HG02885 (cell line): ENCODE data around the gene BRD4.
"Not testable (repeated sequence)": the region's sequence is repeated elsewhere in the genome, so short reads cannot be mapped to it uniquely, and the experiment has no call there.

Source experiments
- ATAC-seq: cut with Tn5 transposase; IDR thresholded peaks from one replicate; pipeline ENCODE4 v1.9.1; 2021; ENCODE audit warnings: mild to moderate bottlenecking; ENCODE audit not compliant: unreplicated experiment, poor library complexity

Gene BRD4

DNA sequence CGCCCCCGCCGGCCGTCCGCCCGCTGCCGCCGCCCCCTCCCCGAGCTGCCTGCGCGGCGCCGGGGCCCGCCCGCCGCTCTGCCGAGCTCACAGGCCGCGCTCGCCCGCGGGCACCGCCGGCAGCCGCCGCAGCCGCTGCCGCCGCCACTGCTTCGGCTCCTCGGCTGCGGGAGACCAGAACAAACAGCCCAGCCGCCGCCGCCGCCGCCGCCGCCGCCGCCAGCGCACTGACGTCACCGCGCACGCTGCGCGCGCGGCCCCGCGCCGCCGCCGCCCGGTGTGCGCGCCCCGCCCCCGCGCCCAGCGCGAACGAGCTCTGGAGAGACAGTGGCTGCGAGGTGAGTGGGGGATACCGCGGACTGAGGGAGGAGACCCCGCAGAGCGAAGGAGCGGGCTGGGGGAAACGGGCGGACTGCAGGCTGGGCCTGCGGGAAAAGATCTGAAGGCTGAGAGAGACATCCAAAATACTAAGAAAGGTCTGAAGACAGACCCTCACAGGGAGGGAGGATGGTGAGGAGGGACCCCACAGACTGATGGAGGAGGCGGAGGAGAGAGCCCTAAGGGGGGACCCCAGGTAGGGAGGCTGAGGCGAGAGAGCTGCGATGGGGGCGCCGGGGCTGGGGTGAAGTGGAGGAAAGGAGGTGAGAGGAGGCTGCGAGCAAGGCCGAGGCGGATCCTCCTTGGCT lies at the start of gene BRD4:
Gene BRD4, minus strand, starts transcription at position 229 of the 686 bp plus-strand sequence. CDS start 59,440 bp downstream, outside the sequence.
- peak; percentile 59 for ATAC-seq

DNA sequence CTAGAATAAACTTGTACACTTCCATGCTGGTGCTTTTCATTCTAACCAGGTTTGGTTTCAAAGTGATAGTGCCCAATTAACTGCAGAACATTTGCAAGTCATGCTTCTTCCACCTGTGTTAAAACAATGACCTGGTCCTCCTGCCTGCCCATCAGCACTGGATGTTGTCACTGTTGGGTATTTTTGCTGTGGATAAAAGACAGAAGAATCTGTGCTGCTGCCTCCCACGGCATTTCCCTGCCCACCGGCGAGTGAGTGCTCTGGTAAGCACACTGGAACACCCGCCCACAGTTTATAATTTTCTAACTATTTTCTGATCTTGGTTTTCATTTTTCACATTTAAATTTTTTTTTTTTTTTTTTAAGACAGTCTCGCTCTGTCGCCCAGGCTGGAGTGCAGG lies 49.5 kb upstream of the BRD4 start:
- ATAC-seq = no peak

DNA sequence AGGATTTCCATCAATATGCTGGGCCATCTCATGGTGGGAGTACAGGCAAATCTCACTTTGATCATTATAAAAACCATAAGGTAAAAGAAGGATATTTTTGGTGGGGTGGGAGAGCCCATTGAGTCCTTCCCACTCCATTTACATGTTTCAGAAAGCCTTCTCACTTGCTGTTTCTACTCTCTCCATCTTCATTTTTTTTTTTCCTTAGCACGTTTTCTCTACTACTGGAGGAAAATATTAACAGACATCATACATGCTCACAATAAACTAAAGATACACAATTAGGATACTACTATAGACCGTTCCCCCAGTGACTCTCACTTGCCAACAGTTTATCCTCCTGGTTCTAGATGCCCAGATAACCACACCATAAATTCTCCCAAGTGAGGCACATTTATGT lies 49.1 kb upstream of the BRD4 start:
- ATAC-seq = no peak

DNA sequence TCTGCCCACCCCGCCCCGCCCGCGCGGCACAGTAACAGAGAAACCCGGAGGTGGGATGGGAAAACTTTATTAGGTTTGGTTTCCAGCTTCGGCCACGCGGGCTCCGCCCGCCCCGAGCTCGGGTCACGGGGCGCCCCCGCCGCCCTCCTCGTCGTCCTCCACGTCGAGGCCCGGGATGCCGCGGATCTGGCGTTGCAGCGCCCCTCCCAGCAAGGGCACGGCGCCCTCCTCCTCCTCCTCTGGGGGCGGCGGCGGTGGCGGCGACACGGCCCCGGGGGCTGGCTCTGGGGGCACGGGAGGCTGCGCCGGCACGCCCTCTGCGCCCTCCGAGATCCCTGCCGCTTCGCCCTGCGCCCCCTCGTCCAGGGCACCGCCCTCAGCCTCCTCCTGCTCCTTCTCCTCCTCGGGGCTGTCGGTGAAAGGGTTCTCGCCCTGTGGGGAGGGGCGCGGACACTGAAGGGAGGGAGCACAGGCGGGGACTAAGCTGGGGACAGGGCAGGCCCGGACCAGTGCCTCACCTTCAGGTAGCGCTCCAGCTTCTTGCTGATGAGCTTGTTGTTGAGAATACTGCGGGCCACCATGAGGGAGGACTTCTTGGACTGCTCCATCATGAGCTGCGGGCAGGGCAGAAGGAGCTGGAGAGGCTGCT lies 47.8 kb upstream of the BRD4 start:
- ATAC-seq = peak; percentile 17

DNA sequence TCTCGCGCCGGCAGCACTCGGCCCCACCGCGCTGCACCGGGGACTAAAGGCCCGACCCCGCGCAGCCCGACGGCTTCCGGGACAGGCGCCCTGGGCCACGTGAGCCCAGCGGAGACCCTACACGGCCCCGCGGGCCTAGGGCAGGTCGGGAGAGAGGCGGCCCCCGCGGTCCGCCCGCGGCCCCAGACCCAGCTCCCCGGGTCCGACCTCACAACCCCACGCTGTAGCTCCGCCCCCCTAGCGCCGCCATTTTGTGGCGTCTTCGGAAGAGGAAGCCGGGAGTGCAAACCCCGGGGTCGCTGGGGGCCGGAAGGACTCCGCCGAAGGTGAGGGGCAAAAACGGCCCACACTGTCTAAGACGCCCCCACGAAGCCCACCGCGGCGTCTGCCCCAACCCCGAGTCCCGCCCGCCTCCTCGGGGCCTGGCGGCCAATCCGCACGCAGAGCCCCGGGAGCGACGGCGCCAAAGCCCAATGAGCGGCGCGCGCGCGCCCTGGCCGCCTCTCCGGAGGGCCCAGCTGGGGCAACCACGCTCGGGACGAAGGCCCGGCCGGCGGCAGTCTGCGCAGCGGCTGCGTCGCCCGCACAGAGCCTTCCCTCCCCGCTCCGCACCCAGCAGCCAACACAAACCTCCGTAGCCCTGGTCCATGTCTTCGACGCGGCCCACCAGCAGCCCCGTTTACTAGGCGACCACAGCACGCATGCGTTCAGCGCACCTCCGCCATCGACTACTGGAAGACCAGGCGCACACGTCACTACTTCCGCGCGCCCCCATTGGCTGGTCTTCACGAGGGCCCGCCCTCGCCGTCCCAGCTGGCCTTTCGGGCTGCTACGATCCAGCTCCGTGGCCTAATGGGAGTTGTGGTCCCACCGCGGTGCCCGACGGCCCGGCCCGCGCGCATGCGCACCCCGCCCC lies 47.0 kb upstream of the BRD4 start, which contains the start of gene AKAP8:
Gene AKAP8, minus strand, starts transcription at position 705 of the 916 bp plus-strand sequence. Its CDS starts 56 bp downstream, at position 649.
- ATAC-seq = peak; percentile 85

DNA sequence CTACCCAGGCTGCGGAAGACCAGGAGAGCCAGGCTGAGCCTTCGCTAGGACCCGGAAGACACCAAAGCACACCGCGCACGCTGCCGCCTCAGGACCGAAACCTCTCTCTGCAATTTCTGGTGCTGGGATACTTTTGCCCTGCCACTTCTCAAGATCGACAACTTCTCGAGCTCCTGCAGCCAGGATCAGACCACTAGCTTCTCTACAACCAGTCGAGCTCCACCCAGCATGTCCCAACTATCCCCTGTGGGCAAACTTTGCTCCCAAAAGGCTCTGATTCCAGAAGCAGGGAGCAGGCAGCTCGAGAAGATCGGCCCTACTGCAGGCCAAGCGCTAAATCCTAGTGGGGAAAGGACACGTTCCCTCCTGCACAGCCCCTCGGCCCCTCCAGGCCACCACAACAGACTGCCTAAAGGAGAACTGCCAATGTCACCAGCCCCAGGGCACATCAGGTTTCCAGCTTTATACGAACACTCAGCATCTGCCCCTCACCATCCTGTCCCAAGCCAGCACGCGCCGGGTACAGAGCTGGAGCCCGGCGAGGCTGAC lies 46.3 kb upstream of the BRD4 start:
- ATAC-seq = no peak

DNA sequence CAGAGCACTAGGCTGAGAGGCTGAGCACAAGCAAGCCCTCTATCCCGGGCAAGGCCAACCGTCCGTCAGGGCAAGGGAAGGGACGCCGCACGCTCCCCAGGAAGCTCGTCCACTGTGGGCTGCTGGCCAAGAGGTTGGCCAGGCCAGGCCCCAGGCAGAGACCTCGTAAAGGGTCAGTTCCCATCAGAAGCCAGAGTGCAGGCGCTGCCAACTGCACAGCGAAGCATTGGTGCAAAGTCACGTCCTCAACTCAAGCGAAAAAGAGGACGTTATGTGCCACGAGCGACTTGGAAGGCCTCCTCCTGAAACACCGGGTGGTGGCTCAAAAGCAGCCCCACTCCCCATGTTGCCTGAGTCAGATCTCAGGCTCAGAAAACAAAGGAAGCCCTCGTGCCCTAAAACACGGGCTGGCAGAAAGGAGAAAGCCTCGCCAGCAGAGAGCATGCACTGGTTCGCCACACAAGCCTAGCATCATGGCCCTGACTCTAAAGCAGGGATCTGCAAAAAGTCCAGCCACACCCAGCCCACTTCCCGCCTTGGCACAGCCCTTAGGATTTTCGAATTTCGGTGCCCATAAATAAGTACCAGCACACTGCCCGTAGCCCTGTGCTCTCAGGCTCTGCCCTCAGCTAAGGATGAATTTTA lies 42.6 kb upstream of the BRD4 start:
- ATAC-seq = no peak

DNA sequence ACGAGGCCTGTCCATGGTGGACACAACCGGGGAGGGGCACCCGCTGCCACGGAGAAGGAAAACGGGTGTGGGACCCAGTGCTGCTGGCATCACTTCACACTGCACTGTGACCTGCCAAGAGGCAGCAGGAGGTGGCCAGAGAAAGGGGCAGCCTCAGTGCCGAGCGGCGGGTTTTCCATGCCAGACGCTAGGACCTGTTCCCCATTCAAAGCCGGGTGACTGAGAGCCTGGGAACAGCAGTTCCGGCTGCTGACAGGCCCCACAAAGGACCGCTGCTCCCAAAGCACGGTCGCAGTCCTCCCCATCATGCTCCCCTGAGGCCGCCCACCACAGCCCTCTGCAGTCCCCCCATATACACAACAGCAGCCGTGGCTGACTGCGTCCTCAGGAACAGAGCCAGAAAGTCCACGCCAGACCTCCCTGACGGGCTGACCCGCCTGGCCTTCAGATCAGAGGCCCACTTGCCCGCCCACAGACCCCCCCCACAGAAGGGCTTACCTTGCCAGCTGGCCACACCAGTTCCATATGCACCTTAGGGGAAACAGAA lies 41.8 kb upstream of the BRD4 start:
- no peak for ATAC-seq

DNA sequence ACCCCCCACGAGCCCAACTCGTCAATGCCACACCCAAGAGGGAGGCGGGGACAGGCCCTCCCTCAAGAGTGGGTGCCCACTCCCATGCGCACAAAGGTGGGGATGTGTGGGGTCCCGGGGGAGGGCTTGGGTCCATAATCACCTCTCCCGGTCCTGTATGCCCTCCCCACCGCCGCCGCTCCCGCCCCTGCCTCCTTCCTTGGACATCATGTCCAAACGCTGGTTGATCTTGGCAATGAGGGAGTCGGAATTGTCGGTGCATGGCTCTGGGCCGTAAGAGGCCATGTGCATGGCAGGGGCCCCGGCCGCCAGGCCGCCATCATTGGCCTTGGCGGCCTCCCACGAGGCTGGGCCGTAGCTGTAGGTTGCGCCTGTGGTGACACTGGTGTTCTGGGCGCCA lies 41.3 kb upstream of the BRD4 start:
- ATAC-seq = no peak

DNA sequence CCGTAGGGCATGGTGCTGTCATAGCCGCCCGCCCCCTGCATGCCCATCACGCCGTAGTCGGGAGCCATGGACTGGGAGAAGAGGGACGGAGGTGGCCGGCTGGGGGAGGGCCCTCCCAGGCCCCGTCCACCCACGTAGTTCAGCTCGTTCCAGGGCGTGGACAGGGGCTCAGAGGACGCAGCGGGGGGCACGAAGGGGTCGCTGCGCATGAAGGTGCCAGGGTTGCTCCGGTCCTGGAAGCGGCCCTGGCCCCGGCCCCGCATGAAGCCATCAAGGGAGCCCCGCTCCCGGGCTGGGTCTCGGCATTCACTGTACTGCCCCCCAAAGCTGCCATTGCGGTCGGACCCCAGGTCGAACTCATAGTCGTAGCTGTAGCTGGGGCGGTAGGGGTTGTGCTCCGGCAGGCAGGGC lies 40.6 kb upstream of the BRD4 start:
- no peak for ATAC-seq

DNA sequence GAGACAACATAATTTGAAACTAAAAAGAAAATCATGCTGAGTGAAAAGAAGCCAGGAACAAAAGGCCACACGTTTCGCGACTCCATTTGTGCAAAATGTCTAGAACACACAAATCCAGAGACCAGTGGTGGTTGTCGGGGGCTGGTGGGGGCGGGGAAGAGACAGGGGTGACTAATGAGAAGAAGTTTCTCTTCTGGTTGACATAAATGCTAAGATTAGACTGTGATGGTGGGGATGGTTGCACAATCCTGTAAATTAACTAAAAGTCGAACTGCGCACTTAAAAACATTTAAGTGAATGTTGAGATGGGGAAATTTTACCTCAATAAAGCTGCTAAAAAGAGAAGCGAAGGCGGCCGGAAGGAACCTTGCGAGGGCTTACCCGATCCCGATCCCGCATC lies 40.1 kb upstream of the BRD4 start:
- no peak for ATAC-seq

DNA sequence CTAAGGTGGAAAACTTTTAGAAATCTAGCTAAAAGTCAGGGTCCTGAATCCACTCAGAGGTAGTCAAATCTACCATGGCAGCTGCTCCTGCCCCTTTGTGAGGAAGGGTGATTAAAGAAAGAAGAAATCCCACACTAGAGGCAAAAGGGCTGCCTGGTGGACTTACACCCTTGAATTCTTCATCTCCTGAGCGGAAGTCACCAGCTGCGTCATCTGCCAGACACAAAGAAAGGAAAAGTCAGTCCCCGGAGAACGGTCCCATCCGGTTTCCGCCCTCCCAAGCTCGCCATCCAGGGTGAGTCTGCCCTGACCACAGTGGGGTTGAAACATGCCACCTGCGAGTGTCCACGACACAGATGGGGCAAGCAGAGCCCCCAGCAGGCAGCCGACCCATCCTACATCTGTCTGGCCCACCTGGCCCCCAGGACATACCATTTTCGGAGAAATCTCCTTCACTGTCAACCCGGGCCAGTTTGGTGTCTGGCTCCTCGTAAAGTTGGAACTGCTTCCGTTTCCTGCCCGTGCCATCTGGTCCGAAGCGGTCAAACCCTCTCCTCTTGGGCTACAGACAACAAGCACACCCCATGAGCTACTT lies 39.5 kb upstream of the BRD4 start:
- no peak for ATAC-seq

DNA sequence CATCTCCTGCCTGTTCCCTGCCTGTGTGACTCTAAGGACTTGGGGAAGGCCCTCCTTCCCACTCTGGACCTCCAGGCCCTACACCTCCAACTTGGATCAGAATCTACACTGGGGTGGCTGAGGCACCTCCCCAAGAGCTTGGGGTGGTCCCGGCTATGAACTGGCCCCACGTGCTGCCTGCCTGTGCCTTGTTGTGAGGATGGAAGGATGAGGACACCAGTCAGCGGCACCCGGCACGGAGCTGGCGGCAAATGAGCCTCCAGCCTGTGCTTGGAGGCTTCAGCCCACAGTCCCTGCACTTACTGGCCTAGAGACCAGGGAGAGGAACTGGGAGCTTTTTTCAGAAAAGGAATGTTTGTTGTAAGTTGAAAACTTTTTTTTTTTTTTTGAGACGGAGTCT lies 38.8 kb upstream of the BRD4 start:
- ATAC-seq = no peak

DNA sequence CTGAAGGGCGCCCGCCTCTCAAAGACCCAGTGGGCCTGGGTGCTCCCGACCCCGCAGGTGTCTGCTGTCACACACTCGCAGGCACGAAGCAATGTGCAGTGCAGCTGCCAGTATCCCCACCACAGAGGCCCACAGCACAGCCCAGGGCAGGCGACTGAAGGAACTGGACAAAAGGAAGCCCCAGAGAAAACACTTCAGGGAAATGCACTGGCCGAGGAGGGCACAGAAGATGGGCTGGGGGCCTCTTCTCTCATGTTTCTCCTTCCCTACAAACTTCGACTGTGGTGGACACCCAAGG lies 37.2 kb upstream of the BRD4 start:
- no peak for ATAC-seq

DNA sequence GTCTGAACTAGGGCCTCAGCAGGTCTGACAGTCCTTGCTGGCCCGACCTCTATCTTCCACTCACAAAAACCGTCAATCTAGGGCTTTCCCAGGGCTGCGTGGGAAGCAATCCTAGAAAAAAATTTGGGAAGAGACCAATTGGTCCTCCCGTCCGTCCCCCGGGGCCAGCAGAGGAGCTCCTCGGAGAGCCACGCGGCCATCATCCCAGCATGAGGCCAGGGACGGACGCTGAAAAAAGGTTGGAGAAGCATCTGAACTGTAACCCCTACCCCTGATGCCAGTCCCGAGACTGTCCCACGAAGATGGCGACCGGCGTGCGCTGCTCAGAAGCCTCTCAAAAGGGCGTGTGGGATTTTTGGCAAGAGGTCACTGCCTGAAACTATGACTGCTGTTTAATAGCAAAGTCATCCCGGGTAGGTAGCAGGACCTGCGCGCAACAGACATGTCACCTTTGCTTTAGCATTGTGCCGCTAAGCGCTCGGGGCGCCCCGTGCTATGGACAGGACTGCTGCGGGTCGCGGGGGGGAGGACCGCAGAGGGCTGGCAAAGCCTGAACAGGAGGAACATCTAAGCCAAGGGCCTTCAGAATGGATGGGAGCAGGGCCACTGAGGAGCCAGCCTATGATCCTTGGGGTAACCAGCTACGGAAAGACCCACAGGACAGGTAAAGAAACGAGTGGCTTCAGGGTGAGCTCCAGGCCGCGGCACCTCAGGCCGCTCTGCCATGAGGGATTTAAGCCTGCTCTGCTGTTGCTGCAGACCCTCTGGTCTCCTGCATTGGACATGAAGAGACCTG lies 36.7 kb upstream of the BRD4 start:
- no peak for ATAC-seq

DNA sequence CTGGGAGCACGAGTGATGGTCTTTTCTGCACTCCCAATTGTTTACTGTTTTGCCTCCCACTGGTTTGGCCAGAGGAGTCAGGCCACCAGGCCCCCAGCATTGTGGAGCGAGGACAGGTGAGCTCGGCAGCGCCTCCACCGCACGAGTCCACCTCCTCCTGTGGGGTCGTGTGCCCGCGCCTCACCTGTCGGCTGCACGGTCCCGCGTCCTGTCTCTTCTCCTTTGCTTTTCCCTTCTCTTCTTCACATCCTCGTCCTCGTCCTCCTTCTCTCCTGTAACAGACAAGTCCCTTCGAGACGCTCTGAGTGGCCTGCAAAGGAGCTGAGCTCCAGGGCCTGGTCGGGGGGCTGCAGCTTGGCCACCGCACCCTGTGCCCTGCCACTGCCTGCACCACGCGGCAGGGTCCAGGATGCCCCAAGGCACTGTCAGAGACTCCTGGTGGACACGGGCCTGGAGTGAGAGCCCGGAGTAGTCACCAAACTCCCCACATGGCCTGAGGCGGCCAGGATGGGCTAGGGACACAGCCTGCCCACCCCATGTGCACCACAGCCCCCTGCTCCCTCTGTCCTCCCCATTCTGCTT lies 35.8 kb upstream of the BRD4 start:
- ATAC-seq = no peak

DNA sequence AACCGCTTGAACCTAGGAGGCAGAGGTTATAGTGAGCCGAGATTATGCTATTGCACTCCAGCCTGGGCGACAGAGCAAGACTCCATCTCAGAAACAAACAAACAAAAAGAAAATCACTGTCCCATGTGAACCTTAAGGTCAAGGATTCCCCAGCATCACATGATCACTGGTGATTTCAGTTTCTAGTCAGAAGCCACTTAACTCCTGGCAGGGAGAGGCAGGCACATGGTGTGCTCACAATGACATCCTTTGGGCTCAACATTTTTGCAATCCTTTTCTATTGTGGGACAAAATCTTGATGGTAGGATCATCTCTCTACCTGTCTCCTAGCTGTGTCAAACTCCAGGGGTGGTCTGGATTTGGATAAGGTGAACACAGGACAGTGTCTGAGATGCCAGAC lies 35.1 kb upstream of the BRD4 start:
- ATAC-seq = no peak

DNA sequence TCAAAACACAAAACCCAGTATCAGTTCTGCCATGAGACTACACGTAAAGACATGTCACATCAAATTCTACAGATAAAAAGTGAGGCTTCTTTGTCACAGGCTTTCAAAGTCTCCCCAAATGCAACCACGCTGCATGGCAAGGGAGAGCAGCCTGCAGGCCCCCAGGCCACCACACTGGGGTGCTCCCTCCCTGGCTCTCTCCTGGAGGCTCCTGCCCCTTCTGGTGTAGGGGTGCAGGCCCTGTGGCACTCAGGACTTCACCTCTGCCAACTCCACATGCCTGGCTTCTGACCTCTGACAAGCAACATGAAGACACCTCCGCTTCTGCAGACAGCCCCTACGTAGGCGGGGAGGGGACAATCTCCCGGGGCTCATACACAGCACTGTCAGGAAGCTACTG lies 32.9 kb upstream of the BRD4 start:
- no peak for ATAC-seq

DNA sequence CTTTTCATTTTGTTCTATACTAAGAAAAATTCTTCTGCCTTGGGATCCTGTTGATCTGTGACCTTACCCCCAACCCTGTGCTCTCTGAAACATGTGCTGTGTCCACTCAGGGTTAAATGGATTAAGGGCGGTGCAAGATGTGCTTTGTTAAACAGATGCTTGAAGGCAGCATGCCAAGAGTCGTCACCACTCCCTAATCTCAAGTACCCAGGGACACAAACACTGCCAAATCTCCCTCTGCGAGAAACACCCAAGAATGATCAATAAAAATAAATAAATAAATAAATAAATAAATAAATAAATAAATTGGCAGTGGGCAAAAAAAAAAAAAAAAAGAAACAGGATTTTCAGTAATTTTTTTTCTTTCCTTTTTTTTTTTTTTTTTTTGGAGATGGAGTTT lies 31.5 kb upstream of the BRD4 start:
- not testable (repeated sequence) for ATAC-seq
